Left renal pelvis (tissue), 4 donors: ENCODE results near the gene PAXX. TPM values are rescaled to one million over a fixed set of nuclear protein-coding genes. Genes with fewer than 3 reads are reported as not detected.
"Not testable (repeated sequence)": the region's sequence is repeated elsewhere in the genome, so short reads cannot be mapped to it uniquely, and the experiment has no call there.

Source experiments
- DNase-seq, 4 donors: peaks; one replicate each; pipeline ENCODE4 v3.0.0-alpha.2; 2013; ENCODE audit warnings: low read depth in 4 of 4, low spot score in 3 of 4
- polyA plus RNA-seq, 4 donors: library from polyadenylated mRNA; unstranded; fragments of 120-200 nt; gene quantifications; one replicate each; pipeline ENCODE4 v1.2.1, GENCODE V29; 2013; ENCODE audit not compliant: insufficient read length in 4 of 4

The PAXX gene
- polyA plus RNA-seq, 4 donors = 22.4 to 46.5 (median 28.3) TPM

GRCh38 chr9:137029058-137029936 is 37.1 kb downstream of the PAXX start:
- DNase-seq = no peak

- DNase-seq = no peak
Measured at GRCh38 chr9:137030006-137030405, 37.8 kb downstream of the PAXX start.

- DNase-seq = no peak
Measured at GRCh38 chr9:137030538-137031527, 38.6 kb downstream of the PAXX start.

- no peak for DNase-seq
Measured at GRCh38 chr9:137031904-137032640, 39.9 kb downstream of the PAXX start, which contains the start of gene FUT7. FUT7 (minus strand) TSS chr9:137032088; CDS start chr9:137031991, 97 bp downstream.

GRCh38 chr9:137032858-137033257 is 40.6 kb downstream of the PAXX start:
- DNase-seq = no peak

- DNase-seq = not testable (repeated sequence)
Measured at GRCh38 chr9:137033481-137033880, 41.3 kb downstream of the PAXX start.

- DNase-seq = no peak
Measured at GRCh38 chr9:137034039-137034708, 42.0 kb downstream of the PAXX start.

GRCh38 chr9:137034709-137035506 is 42.7 kb downstream of the PAXX start:
- DNase-seq = no peak

GRCh38 chr9:137035507-137035834 is 43.2 kb downstream of the PAXX start:
- DNase-seq = no peak

GRCh38 chr9:137035937-137036336 is 43.7 kb downstream of the PAXX start:
- DNase-seq = no peak

- DNase-seq = no peak
Measured at GRCh38 chr9:137037035-137037434, 44.8 kb downstream of the PAXX start.

- no peak for DNase-seq
Measured at GRCh38 chr9:137037483-137037882, 45.3 kb downstream of the PAXX start.

- no peak for DNase-seq
Measured at GRCh38 chr9:137038916-137039315, 46.7 kb downstream of the PAXX start.

- DNase-seq = no peak
Measured at GRCh38 chr9:137039611-137040366, 47.6 kb downstream of the PAXX start.

- no peak for DNase-seq
Measured at GRCh38 chr9:137040568-137040967, 48.3 kb downstream of the PAXX start.

GRCh38 chr9:137041124-137041523 is 48.9 kb downstream of the PAXX start:
- DNase-seq = no peak

- DNase-seq = no peak
Measured at GRCh38 chr9:137042751-137043727, 50.8 kb downstream of the PAXX start.
